GM21360 (cell line): Measurements from ENCODE around the gene ARL15.
"Not testable (repeated sequence)": the region's sequence is repeated elsewhere in the genome, so short reads cannot be mapped to it uniquely, and the experiment has no call there.

Experiments used
- ATAC-seq: cut with Tn5 transposase; IDR thresholded peaks from one replicate; pipeline ENCODE4 v1.9.1; 2021; ENCODE audit warnings: mild to moderate bottlenecking, moderate library complexity; ENCODE audit not compliant: unreplicated experiment

ARL15 gene

GRCh38 chr5:54310433-54311175 is at the start of gene ARL15:
Gene ARL15 (minus strand): TSS chr5:54310573.
- ATAC-seq: peak; percentile 94

- no peak for ATAC-seq
Measured at GRCh38 chr5:54360089-54360488, 49.7 kb upstream of the ARL15 start.

GRCh38 chr5:54357408-54358058 is 47.2 kb upstream of the ARL15 start:
- no peak for ATAC-seq

- ATAC-seq: not testable (repeated sequence)
Measured at GRCh38 chr5:54353933-54354564, 43.7 kb upstream of the ARL15 start.

- not testable (repeated sequence) for ATAC-seq
Measured at GRCh38 chr5:54352580-54352979, 42.2 kb upstream of the ARL15 start.

- ATAC-seq: no peak
Measured at GRCh38 chr5:54347221-54347865, 37.0 kb upstream of the ARL15 start.

- ATAC-seq: no peak
Measured at GRCh38 chr5:54344653-54345052, 34.3 kb upstream of the ARL15 start.

GRCh38 chr5:54341971-54342370 is 31.6 kb upstream of the ARL15 start:
- no peak for ATAC-seq

GRCh38 chr5:54337523-54337922 is 27.1 kb upstream of the ARL15 start:
- ATAC-seq: no peak

GRCh38 chr5:54332720-54333119 is 22.3 kb upstream of the ARL15 start:
- no peak for ATAC-seq

- ATAC-seq: no peak
Measured at GRCh38 chr5:54329731-54330709, 19.6 kb upstream of the ARL15 start.

GRCh38 chr5:54326662-54327270 is 16.4 kb upstream of the ARL15 start:
- ATAC-seq: no peak

- no peak for ATAC-seq
Measured at GRCh38 chr5:54325610-54326311, 15.4 kb upstream of the ARL15 start.

GRCh38 chr5:54325272-54325609 is 14.9 kb upstream of the ARL15 start:
- ATAC-seq: no peak

GRCh38 chr5:54324651-54325271 is 14.4 kb upstream of the ARL15 start:
- ATAC-seq: no peak

- no peak for ATAC-seq
Measured at GRCh38 chr5:54323495-54323894, 13.1 kb upstream of the ARL15 start.

- no peak for ATAC-seq
Measured at GRCh38 chr5:54320256-54320655, 9.9 kb upstream of the ARL15 start.

GRCh38 chr5:54317511-54318260 is 7.3 kb upstream of the ARL15 start:
- no peak for ATAC-seq
